OCI-LY3 (cell line): ENCODE measurements around the gene SHH.

ENCODE experiments used
- CTCF ChIP-seq: fragments of 200-600, 300-600 bp; sonication (generic); IDR thresholded peaks from 2 replicates; pipeline ENCODE4 v1.5.1; 2014; ENCODE audit warnings: antibody characterized with exemption, low read length, low read depth
- EZH2phosphoT487 ChIP-seq: fragments of 200-600 bp; shearing (Covaris generic); IDR thresholded peaks from 2 replicates; pipeline ENCODE4 v1.6.1; 2018; ENCODE audit warnings: antibody characterized with exemption, mixed run types, low read depth

DNA sequence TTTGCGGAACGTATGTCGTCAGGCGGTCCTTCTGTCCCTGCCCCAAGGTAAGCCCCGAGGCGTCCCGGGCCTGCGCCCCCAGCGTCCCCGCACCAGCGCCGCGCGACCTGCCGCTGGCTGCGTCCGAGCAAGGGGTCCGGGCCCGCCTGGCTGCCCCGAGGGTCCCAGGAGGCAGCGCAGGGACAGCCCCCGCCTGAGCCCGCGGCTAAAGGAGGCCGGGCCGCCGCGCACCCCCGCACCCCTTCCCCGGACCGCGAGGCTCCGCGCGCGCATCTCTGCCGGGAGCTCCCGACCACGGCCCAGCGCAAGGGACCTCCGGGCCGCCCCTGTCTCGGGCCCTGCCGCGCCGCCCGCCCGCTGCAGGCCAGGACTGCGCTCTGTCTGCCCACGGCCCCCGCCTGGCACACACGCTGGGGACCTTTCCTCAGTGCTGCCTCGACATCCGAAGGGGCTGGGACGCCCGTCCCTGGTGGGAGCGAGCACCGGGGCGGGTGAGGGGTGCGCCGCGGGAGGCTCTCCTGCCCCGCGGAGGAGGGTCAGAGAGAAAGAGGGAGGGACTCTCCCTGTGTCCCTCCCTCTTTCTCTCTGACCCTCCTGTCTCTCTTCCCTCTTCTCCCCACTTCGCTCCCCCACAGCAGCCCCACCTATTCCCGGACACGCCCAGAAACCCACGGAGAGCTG is 25.0 kb downstream of the SHH start:
- TF ChIP-seq CTCF (no peak), EZH2phosphoT487 (no peak)
